Measurements from ENCODE around the gene SASH1.

- TF ChIP-seq CTCF (IDR thresholded peaks at IDR 0.05) (no peak), POLR2AphosphoS5 (IDR thresholded peaks at IDR 0.05) (no peak), EP300 (IDR thresholded peaks at IDR 0.05) (no peak)
Observed at GRCh38 chr6:148316308-148316707, 26.3 kb upstream of the SASH1 start.
